DMS79 (cell line): Measurements from ENCODE around the gene FMNL2.
"Not testable (repeated sequence)": the region's sequence is repeated elsewhere in the genome, so short reads cannot be mapped to it uniquely, and the experiment has no call there.

ENCODE experiments used
- DNase-seq: peaks from one replicate; lab custom pipeline; 2025; lab: John Stamatoyannopoulos, UW

FMNL2 gene

GRCh38 chr2:152472481-152472887, 137.5 kb downstream of the FMNL2 start:
- no peak for DNase-seq

- DNase-seq, result no peak
Observed at GRCh38 chr2:152473151-152473857, 138.3 kb downstream of the FMNL2 start.

GRCh38 chr2:152474523-152474922, 139.5 kb downstream of the FMNL2 start:
- DNase-seq, result not testable (repeated sequence)

GRCh38 chr2:152475982-152476381, 141.0 kb downstream of the FMNL2 start:
- no peak for DNase-seq

GRCh38 chr2:152477347-152478092, 142.5 kb downstream of the FMNL2 start:
- no peak for DNase-seq

- no peak for DNase-seq
Observed at GRCh38 chr2:152479282-152479681, 144.3 kb downstream of the FMNL2 start.

- no peak for DNase-seq
Observed at GRCh38 chr2:152480821-152481399, 145.9 kb downstream of the FMNL2 start.

- DNase-seq, result no peak
Observed at GRCh38 chr2:152481881-152482583, 147.1 kb downstream of the FMNL2 start.

- no peak for DNase-seq
Observed at GRCh38 chr2:152483276-152484063, 148.5 kb downstream of the FMNL2 start.

- DNase-seq, result no peak
Observed at GRCh38 chr2:152485954-152486736, 151.2 kb downstream of the FMNL2 start.

- no peak for DNase-seq
Observed at GRCh38 chr2:152486737-152487400, 151.9 kb downstream of the FMNL2 start.

- no peak for DNase-seq
Observed at GRCh38 chr2:152488075-152488474, 153.1 kb downstream of the FMNL2 start.

- no peak for DNase-seq
Observed at GRCh38 chr2:152489364-152489763, 154.4 kb downstream of the FMNL2 start.

- DNase-seq, result no peak
Observed at GRCh38 chr2:152490686-152491455, 155.9 kb downstream of the FMNL2 start.

- no peak for DNase-seq
Observed at GRCh38 chr2:152492131-152492530, 157.2 kb downstream of the FMNL2 start.

- no peak for DNase-seq
Observed at GRCh38 chr2:152492911-152493310, 157.9 kb downstream of the FMNL2 start.

- no peak for DNase-seq
Observed at GRCh38 chr2:152493417-152493816, 158.4 kb downstream of the FMNL2 start.

GRCh38 chr2:152493945-152494528, 159.1 kb downstream of the FMNL2 start:
- DNase-seq, result no peak

- DNase-seq, result no peak
Observed at GRCh38 chr2:152496371-152496770, 161.4 kb downstream of the FMNL2 start.
